NCI-H146 treated with DMSO at 0.1 percent for 48 hours (cell line): ENCODE results near the gene OCEL1.

Experiments
- DNase-seq: peaks from one replicate; lab custom pipeline; 2025; ENCODE audit not compliant: unreplicated experiment; lab: John Stamatoyannopoulos, UW

The OCEL1 gene

DNA sequence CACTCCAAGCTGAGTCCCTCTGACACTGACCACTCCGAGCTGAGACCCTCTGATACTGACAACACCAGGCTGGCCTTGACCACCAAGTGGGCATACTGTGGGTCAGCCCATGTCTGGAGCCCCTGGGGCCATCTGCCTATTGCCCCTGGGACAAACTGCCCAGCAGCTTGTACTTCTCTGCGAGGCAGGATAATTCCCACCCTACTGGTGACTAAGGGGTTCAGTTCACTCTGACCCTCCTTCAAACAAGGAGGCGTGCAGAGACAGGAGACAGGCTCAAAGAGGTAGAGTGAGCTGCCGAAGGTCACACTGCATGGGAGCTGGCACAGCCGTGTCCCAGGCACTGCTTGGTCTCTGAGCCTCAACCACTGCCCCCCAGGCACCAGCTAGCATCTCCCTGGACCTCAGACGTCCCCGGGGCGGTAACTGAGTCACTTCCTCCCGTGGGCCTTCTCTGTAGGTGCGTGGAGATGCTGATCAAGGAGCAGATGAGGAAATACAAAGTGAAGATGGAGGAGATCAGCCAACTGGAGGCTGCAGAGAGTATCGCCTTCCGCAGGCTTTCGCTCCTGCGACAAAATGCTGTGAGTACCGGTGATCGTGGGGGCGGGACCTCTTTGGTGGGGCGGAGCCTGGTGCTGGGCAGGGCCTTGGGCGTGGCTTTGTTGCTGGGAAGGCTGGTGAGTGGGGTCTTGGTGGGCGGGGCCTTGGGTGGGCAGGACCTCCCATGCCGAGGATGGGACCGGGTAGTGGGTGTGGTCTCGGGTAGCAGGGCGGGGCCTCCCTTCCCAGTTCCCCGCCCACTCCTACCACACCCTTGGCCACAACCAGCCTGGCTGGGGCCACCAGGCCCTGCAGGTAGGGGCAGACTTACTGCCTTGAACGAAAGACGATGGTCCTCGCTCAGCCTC is 16.6 kb upstream of the OCEL1 start:
- no peak for DNase-seq

DNA sequence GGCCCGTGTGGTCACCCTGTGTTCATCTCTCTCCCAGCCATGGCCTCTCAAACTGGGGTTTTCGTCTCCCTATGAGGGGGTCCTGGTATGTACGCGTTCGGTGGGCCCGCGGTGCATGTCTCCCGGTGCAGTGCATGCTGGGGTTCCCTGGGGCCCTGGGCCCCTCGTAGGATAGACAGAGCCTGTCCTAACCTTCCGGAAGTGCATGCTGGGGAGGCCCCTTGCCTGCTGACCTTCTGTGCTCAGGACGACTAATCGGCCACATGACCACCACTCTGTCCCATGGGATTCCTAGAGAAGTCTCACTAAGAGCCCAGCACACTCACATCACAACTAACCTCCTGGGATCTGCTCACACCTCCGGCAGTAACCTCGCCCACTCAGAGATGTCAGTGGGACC is 15.7 kb upstream of the OCEL1 start:
- no peak for DNase-seq

DNA sequence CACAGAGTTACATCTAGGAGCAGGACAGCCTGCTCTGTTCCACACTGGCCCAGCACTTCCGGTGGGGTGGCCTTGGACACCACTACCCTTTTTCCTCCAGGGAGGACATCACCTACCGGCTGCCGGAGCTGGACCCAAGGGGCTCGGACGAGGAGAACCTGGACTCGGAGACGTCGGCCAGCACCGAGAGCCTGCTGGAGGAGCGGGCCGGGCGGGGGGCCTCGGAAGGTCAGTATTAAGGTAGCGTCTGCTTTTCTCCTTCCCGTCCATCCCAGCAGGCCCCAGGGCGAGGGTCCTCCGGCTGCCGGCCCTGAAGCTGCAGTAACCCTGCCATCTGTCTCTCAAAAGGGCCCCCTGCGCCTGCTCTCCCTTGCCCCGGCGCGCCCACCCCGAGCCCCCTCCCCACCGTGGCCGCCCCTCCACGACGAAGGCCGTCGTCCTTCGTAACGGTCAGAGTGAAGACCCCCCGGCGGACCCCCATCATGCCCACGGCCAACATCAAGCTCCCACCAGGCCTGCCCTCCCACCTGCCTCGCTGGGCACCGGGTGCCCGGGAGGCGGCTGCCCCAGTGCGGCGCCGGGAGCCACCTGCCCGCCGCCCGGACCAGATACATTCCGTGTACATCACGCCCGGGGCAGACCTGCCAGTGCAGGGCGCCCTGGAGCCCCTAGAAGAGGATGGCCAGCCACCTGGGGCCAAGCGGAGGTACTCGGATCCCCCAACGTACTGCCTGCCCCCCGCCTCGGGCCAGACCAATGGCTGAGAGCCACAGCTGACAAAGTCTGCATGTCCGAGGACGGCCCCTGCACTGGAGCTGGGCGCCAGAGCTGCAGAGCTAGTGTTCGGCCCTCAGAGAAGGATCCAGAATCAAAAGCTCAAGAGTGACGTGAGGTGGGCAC is 14.2 kb upstream of the OCEL1 start:
- no peak for DNase-seq

DNA sequence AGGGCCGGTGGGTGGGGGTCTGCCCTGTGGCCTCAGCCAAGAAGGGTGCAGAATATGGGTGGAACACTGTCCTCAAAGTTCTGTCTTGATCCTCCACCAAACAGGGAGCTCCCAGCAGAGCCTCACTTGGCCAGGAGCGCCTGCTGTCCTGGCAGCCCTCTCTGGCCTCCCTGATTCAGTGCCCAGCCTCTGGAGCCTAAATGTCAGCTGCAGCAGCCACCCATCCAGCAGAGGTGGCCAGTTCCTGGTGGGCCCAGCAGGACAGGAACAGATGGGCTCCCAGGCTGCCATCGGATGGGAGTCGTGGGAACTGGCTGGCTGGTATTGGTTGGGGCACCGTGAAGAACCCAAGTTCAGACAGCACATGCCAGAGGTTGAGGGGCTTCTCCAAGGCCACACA is 12.7 kb upstream of the OCEL1 start:
- DNase-seq: no peak

DNA sequence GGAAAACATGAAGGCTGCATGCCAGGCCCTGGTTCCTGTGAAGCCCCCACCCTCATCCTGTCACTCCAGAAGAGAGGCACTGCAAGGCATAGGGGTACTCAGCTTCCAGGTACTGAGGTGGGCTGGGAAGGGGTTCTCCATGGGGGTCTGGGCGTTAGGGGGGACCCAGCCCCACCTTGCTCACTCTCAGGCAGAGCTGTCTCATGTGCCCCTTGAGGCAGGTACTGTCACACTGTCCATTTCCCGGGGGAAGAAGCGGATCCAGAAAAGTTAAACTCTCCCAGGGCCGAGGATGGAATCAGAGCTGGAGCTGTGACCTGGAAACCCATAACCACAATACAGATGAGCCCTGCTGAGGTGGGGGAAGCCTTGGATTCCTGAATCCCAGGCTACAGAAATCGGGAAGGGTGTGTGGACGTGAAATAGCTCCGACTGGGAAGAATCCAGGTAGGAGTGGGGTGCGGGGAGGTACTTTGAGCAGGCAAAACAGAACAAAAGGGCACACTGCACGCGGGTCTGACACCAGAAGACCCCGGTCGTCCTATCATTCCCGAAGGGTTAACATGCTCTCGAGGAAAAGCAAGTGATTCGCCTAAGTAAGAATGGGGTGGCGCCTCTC is 11.4 kb upstream of the OCEL1 start:
- DNase-seq: peak; percentile 49

DNA sequence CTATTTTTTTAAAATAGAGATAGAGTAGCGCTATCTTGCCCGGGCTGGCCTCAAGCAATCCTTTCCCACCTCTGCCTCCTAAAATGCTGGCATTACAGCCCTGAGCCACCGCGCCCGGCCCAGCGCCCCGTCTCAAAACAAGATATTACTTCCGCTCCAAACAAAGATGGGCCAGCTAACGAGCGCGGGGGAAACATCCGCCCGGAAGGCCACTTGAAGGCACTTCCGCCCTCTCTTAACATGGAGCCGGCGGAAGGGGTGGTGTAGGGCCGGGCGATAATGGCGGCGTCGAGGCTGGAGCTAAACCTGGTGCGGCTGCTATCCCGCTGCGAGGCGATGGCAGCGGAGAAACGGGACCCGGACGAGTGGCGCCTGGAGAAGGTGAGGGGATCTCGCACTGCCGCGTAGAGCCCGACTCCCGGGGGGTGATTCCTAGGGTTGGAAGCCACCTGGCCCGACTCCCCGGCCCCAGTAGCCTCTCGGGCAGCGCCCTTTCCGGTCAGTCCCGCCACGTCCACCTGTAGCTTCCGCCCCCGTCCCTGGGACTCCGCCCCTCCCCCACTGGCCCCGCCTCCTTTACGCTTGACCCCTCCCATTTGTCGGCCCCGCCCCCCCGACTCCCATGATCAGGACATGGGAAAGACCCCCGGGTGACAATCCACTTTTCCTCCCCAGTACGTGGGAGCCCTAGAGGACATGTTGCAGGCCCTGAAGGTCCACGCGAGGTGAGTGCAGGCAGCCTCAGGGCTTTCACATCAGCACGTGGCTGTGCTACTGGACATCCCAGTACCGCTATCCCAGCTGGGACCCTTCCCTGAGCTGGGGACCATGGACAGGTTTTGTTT is 10.7 kb upstream of the OCEL1 start, which contains the start of gene USE1:
Gene USE1 (plus strand): TSS at position 231 of the 845 bp plus-strand sequence. CDS start 49 bp downstream, at position 280.
- DNase-seq: peak; percentile 91

DNA sequence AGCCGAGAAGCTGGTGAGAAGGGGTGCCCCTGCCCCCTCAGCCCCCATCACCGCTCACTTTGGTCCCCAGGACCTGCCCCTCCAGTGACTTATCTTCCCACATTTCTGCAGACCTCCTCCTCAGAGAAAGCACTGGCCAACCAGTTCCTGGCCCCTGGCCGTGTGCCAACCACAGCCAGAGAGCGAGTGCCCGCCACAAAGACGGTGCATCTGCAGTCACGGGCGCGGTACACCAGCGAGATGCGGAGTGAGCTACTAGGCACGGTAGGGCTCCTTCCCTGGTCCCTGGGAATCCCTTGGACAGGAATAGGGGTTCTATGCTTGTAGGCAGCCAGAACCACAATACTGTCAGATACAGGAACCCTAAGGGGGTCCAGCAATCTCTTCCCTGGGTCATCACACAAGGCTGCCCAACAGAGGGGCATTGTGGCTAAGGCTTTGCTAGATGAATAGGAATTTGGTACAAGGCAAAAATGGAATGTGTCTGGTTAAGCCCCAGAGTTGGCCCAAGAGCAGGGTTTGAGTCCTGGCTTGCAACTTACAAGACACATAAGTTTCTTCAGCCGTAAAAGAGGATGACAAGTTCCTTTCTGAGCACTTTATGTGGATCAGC is 9.9 kb upstream of the OCEL1 start:
- no peak for DNase-seq

DNA sequence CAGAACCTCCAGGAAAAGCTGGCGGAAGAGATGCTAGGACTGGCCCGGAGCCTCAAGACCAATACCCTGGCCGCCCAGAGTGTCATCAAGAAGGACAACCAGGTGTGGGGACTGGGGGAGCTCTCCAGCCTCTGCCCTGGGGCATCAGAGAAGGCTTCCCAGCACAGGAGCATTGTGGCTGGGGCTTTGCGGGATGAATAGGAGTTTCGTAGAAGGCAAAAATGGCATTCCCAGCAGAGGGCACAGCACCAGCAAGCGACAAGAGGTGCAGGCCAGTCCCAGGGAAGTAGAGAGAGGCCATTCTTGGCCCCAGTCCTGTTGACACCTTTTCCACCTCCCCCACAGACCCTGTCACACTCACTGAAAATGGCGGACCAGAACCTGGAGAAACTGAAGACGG is 6.7 kb upstream of the OCEL1 start:
- DNase-seq: no peak

DNA sequence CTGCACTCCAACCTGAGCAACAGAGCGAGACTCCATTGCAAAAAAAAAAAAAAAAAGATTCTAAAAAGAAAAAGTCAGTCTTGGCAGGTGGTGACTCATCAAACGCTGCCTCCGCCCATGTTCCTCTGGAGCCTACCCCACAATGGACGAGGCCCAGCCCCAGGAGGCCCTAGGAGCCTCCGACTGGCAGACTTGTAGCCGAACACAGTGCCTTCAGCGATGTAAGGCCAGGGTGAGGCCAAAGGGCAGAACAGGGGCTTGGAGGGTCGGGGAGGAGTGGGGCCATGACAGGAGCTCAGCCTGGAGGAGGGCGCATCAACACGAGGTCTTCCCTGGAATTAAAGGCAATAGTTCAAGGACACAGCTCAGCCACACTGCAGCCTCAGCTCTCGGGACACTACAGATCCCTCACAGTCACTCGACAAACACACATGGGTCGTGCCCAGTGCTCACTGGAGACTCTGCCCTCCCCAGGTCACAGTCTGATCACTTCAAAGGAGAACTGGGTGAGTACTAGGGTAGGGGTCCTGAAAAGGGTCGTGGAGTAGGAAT is 5.7 kb upstream of the OCEL1 start:
- no peak for DNase-seq

DNA sequence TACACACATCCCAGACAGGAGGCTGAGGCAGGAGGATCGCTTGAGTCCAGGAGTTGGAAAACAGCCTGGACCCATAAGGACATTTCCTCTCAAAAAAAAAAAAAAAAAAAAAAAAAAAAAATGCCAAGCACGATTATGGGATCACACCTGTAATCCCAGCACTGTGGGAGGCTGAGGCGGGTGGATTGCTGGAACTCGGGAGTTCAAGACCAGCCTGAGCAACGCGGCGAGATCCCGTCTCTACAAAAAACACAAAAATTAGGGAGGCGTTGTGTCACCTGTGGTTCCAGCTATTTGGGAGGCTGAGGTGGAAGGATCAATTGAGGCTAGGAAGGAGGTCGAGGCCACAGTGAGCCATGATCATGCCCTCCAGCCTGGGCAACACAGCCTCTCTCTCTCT is 973 bp upstream of the OCEL1 start:
- DNase-seq: no peak

DNA sequence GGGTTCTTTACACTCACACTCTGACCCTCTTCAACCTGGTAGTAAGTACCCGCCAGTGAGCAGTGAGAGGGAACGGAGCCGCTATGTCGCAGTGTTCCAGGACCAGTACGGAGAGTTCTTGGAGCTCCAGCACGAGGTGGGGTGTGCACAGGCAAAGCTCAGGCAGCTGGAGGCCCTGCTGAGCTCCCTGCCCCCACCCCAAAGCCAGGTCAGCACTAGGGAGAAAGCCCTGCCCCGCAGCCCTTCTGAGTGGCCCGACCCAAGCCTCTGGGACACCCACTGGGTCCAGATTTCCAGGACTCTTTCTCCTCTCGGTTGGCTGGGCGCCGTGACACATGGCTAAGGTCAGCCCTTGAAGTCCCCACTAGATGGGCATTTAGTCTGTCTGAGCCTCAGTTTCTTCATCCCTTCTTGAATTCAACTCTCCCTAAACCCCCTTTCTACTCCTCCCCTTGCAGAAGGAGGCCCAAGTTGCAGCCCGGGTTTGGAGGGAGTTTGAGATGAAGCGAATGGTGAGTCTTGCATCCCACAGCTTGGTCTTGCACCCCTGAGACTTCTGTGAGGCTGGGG is 1.9 kb downstream of the OCEL1 start:
- DNase-seq: no peak

DNA sequence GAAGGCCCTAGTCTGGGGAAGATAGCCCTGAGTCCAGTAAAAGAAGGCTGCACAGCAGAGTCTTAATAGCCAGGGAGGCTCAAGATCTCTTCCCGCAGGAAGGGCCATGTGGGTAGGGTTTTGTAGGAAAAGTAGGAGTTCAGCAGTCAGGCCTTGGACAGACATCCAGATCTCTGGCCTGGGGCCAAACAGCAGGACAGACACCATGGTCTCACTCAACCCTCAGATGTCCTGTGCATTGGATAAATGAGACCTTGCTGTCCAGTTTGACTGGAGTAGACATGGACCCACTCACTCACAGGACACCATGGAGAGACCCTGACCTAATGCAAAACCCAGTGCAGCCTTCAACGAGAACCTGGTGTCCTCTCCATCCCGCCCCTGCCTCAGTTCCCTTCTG is 3.9 kb downstream of the OCEL1 start:
- no peak for DNase-seq

DNA sequence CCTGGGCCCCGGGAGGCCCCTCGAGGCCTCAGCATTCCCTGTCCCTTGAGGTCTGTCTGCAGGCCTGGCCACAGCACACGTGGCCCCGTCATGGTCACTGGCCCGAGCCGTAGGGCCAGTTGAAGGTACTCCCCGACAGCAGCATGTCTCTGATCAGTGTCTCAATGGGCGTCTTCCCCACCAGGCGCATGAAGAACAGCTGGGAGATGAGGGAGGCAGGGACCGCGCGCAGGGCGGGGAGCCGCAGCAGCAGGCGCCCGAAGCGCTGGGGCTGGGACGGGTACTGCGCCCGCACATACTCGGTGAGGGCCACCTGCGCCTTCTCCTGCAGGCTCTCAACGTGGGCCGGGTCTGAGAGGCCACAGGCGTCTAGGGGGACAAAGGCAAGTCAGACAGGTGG is 6.2 kb downstream of the OCEL1 start:
- DNase-seq: no peak

DNA sequence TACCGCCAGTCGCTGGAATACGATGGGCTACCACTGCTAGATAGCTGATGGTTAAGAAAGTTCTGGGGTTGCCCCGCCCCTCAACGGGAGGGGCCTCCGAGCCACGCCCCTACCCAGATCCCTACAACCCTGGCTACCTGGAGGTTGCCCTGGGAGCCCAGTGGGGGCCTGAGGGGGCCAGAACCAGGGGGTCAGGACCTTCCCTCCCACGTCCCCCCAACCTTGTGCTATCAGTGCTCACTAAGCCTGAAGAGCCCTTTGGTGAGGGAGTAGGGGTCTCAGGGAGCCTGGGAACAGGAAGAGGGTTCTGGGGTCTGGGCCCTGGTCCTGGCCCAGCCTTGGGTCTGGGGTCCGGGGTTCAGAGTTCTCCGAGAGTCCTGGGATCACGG is 8.9 kb downstream of the OCEL1 start:
- no peak for DNase-seq

DNA sequence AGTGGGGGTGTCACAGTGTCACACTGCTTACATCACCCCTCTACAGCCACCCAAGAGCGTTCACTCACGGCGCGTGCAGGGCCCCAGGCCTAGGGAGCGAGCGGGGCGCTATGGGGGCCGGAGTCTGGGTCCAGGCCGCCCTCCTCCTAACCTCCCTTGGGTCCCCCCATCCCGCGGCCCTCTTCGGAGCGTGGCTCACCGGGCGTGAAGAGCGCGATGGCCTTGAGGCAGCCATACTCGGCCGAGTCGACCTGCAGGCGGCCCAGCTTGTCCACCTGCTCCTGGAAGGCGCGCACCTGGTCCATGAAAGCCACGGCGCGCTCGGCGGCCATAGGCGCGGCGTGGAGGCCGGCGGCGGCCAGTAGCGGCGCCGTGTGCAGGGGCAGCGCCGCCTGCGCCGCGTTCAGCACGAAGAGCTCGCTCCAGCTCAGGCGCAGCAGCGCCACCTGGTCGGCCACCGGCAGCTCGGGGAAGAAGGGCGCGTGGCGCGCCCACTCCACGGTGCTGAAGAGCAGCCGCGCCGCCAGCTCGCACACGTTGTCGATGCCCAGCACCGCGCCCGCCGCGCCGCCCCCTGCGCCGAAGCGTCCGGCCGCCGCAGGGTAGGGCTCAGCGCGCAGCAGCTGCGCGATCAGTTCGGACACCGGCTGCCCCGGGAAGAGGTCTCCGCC is 9.4 kb downstream of the OCEL1 start:
- DNase-seq: no peak

DNA sequence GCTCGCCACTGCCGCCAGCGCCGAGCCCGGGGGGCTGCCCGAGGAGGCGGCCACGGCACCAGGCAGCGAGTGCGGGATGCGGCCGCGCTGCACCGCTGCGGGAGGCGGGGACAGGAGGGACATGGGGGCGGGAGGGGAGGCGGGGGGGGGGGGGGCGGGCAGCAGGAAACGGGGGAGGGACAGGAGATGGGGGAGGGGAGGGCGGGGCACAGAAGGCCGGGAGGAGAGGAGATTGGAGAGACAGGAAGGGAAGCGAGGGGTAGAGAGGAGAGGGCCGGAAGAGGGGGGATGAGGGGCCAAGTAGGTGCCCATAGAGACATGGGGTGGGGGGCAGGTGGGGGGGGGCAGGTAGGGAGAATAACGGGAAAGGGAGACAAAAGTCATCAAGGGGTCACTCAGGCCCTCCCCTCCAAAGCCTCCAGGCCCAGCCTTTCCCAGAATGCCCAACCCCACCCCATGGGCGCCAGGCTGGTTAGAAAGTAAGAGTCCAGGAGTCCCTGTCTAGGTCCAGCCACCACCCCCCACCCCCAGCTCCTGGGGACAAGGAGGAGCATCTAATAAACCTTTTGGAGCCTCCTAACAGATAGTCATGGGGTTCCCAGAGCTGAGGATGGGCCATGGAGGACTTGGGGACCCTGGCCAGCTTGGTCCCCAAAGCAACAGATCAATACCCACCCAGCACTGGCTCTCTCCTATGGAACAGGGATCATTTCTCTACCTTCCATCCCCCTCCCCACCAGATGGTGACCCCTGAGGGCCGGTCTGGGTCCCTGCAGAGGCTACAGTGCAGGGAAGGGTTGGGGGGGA is 10.1 kb downstream of the OCEL1 start:
- DNase-seq: no peak

DNA sequence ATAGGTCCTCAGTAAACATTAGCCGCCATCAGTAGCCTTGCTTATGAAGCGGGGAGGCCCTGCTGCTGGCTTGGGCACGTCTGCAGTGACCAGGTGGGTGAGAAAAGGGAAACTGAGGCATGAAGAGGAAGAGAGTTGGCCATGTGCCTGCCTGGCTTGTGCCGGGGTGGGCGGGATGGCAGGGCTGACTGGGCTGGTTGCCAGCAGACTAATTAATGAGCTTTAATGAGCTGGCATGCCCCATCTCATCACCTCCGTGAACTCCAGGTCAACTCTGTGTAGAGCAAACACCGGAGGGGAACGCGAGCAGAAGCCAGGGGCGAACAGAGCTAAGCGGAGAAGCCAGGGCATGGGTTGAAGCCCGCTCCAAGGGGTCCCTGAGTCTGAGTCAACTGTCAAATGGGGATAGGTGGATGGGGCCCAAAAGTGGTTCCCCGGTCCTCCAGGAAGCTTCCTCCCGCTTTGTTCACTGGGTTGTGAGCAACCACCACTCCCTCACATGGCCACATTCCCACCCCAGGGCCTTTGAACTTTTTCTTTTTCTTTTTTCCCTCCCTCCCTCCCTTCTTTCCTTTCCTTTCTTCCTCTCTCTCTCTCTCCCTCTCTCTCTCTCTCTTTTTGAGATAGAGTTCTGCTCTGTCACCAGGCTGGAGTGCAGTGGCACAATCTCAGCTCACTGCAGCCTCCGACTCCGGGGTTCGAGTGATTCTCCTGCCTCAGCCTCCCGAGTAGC is 11.0 kb downstream of the OCEL1 start:
- no peak for DNase-seq
